ENCODE data around the gene ARIH1.
A peak's percentile ranks its signal among the peaks of the same experiment; 100 is the strongest.
"Not testable (repeated sequence)": the region's sequence is repeated elsewhere in the genome, so short reads cannot be mapped to it uniquely, and the experiment has no call there.

ARIH1 gene

GRCh38 chr15:72473614-72474465 is at the start of gene ARIH1:
Gene ARIH1, plus strand, starts transcription at chr15:72474330. Its CDS starts 310 bp downstream, at chr15:72474640.
- DNase-seq = peak; percentile 76 to 99 (median 96)

- DNase-seq = no peak
Measured at GRCh38 chr15:72426753-72427152, 47.4 kb upstream of the ARIH1 start.

- no peak for DNase-seq
Measured at GRCh38 chr15:72437650-72438316, 36.3 kb upstream of the ARIH1 start.

GRCh38 chr15:72442848-72443247 is 31.3 kb upstream of the ARIH1 start:
- DNase-seq = not testable (repeated sequence)

- DNase-seq = no peak
Measured at GRCh38 chr15:72445426-72445825, 28.7 kb upstream of the ARIH1 start.

- no peak for DNase-seq
Measured at GRCh38 chr15:72450805-72451204, 23.3 kb upstream of the ARIH1 start.

GRCh38 chr15:72451224-72451623 is 22.9 kb upstream of the ARIH1 start:
- DNase-seq = no peak

- DNase-seq = no peak
Measured at GRCh38 chr15:72456684-72457083, 17.4 kb upstream of the ARIH1 start.

- no peak for DNase-seq
Measured at GRCh38 chr15:72460402-72460801, 13.7 kb upstream of the ARIH1 start.

- no peak for DNase-seq
Measured at GRCh38 chr15:72463702-72464101, 10.4 kb upstream of the ARIH1 start.

GRCh38 chr15:72464251-72464650 is 9.9 kb upstream of the ARIH1 start:
- no peak for DNase-seq

- no peak for DNase-seq
Measured at GRCh38 chr15:72468103-72468502, 6.0 kb upstream of the ARIH1 start.

GRCh38 chr15:72472992-72473610 is 1.0 kb upstream of the ARIH1 start:
- DNase-seq = peak in 2 of 51 donors; percentile 37 to 44

GRCh38 chr15:72474466-72474911 is 359 bp downstream of the ARIH1 start:
- DNase-seq = peak in 7 of 51 donors; percentile 27 to 55 (median 48)

GRCh38 chr15:72474912-72475628 is 940 bp downstream of the ARIH1 start:
- peak in 45 of 51 donors; percentile 6 to 85 (median 40) for DNase-seq

GRCh38 chr15:72475674-72476073 is 1.5 kb downstream of the ARIH1 start:
- DNase-seq = no peak

- DNase-seq = not testable (repeated sequence)
Measured at GRCh38 chr15:72476330-72476729, 2.2 kb downstream of the ARIH1 start.

- no peak for DNase-seq
Measured at GRCh38 chr15:72481015-72481659, 7.0 kb downstream of the ARIH1 start.

- no peak for DNase-seq
Measured at GRCh38 chr15:72482275-72482674, 8.1 kb downstream of the ARIH1 start.

- DNase-seq = no peak
Measured at GRCh38 chr15:72483279-72483678, 9.1 kb downstream of the ARIH1 start.

- DNase-seq = no peak
Measured at GRCh38 chr15:72486144-72486543, 12.0 kb downstream of the ARIH1 start.

Measured in hypothalamus (tissue), 51 donors.